HFF-Myc (cell line): Measurements from ENCODE around the gene DIP2C.

Experiments used
- DNase-seq: peaks from one replicate; pipeline ENCODE4 v3.0.0-alpha.2; 2011; ENCODE audit warnings: low read depth; ENCODE audit errors: extremely low read depth
- H3K4me3 ChIP-seq: replicated peaks from 2 replicates; pipeline ENCODE4 v1.5.1; 2011; ENCODE audit warnings: low read depth, mild to moderate bottlenecking, control low read depth, low read length
- TF ChIP-seq, protein P1 (sequence below): IDR thresholded peaks from 2 replicates; pipeline ENCODE4 v1.5.1; 2012; ENCODE audit warnings: mild to moderate bottlenecking, low read depth, low read length, control low read depth; ENCODE audit errors: missing control alignments

Gene DIP2C

DNA sequence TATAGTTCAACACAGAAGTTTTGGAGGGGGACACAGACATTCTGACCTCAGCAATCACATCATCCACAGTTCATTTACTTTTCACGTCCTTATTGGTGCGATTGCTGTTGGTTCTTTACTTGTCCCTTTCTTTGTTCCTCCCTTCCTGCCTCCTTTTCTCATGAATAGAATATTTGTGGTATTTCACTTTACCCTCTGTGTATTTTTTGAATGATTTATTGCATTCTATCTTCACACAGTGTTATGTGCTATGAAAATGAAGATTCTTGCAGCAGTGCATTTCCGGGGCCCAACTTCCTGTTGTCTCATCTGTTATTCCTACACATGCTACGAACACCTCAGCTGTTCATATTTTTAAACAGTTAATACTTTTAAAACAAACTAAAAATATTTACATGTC is 374.6 kb downstream of the DIP2C start:
- no peak overlapping the region for H3K4me3 ChIP-seq
- TF ChIP-seq, protein P1, sequence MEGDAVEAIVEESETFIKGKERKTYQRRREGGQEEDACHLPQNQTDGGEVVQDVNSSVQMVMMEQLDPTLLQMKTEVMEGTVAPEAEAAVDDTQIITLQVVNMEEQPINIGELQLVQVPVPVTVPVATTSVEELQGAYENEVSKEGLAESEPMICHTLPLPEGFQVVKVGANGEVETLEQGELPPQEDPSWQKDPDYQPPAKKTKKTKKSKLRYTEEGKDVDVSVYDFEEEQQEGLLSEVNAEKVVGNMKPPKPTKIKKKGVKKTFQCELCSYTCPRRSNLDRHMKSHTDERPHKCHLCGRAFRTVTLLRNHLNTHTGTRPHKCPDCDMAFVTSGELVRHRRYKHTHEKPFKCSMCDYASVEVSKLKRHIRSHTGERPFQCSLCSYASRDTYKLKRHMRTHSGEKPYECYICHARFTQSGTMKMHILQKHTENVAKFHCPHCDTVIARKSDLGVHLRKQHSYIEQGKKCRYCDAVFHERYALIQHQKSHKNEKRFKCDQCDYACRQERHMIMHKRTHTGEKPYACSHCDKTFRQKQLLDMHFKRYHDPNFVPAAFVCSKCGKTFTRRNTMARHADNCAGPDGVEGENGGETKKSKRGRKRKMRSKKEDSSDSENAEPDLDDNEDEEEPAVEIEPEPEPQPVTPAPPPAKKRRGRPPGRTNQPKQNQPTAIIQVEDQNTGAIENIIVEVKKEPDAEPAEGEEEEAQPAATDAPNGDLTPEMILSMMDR = no peak
- DNase-seq = no peak

DNA sequence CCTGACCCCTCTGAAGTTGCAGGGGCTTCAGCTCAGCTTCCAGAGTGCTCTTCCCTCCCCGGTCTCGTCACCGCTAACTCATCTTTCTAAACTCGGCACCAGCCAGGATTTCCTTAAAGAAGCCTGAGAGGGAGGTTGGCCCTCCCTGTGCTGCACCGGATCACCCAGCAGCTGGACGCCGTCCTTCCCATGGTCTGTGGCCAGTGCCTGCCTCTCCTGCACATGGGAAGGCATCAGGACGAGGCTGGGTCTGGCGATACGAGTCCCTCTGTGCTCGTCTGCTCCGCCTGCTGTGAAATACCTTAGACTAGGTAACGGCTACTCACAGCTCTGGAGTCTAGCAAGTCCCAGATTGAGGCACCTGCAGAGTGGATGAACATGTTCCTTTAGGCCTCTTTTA is 375.1 kb downstream of the DIP2C start:
- H3K4me3 ChIP-seq = no peak overlapping the region
- TF ChIP-seq, protein P1 = no peak
- no peak for DNase-seq

DNA sequence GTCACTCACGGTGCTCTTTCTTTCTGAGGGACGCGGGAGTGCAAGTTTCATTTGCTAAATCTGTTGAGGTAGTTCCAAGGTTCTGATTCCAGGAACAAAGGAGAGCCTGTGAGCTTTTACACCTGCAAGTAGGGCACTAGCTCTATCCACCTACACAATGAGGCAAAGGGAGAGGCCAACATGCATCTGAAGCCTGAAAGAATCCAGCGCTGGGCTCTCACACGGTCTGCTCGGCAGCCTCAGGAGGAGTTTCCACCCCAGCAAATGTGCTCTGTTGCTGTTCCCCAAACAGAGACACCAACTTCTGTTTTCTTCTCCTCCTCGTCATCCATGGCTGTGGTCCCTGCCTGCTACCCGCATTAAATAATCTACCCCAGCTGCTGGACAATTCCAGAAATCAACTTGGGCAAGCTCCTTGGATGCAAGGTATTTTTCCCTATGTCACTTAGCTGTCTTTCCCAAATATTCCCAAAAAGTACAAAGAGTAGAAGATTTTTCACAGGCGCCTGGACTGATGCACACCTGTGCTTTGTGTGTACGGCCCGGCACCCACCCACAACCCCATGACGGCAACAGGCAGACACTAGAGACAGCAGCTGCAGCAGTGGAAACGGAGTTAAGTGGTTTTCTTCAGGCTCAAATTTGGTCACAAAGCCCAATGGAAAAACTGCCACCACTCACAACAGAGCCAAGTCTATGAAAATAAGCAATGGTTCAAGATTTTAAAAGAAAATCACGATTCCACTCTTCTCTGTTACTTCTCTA is 377.4 kb downstream of the DIP2C start:
- no peak overlapping the region for H3K4me3 ChIP-seq
- TF ChIP-seq, protein P1 = no peak
- DNase-seq = no peak

DNA sequence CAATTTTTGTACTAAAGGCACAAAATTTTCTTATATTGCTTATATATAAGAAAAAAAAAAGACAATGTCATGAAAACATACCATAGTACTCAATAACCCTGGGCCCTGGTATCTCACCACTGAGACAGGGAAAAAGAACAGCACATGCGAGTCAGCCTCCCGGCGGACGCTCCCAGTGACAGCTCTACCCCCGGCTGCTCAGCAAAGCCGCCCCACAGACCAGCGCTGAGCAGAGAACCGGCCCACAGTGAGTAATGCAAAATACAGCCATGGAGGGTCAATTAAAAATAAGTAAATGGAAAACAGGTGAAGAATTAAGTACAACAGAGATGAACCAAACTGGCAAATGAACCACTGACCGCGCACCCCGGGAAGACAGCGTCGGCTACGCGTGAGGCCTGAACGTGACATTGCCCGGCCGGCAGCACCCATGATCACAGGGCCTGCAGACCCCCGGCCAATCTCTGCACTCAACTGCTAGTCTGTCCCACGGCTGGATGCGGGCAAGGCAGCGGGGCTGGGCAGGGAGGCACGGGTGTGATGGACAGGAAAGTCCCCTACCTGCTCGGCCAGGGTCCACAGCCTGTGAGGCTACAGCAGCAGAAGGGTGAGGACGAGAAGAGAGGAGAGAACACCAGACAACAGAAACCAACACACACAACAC is 378.4 kb downstream of the DIP2C start:
- TF ChIP-seq, protein P1 = no peak
- no peak overlapping the region for H3K4me3 ChIP-seq
- no peak for DNase-seq

DNA sequence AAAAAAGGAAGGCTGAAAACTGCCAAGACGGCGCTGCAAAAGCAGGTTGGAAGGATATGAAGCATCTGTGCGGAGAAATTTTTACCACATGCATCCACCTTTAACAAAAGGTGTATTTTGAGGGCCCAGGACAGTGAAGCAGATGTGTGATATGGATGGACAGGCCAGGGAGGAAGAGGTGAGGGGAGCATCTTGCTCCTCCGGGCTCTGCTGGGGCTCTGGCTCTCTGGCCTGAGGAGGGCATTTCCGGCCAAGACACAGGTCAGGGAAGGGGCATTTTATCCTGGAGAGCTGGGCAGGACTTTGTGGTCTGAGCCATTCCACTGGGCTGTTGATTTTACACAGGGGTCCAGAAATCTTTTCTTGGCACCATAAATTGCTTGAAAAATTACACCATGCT is 379.1 kb downstream of the DIP2C start:
- no peak overlapping the region for H3K4me3 ChIP-seq
- TF ChIP-seq, protein P1 = no peak
- no peak for DNase-seq

DNA sequence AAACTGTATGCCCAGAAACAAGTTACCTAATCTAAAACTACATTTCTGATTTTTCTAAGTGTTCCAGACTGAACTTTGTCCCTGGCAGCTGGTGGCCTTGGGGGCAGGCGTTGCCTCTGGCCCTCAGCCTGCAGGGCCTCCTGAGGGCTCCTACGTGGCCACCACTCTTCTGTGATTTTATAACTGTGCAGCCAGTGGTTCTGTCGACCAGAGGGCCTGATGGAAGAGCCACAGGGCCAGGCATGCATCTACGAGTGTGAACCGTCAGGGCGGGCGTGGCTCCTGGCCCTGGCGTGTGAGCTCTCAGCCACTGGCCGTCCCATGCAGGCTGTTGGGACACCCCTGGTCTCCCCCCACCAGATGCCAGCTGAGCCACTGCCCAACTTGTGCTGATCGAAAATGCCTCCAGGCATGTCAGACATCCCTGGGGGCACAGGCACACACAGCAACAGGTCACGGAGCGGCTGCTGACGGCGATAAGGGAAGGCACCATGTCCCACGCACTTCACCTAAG is 380.8 kb downstream of the DIP2C start:
- TF ChIP-seq, protein P1 = no peak
- no peak overlapping the region for H3K4me3 ChIP-seq
- DNase-seq = no peak
